B cell (primary cell): ENCODE results near the gene RALY. TPM values are rescaled to one million over a fixed set of nuclear protein-coding genes. Genes with fewer than 3 reads are reported as not detected.
A peak's percentile ranks its signal among the peaks of the same experiment; 100 is the strongest.

Experiments
- ATAC-seq: fragments of 200-7000 bp; cut with Tn5 transposase; one replicate; pipeline ENCODE4 v1.10.0; 2021; ENCODE audit warnings: low read depth, mild to moderate bottlenecking, moderate number of reproducible peaks, moderate library complexity
- CTCF ChIA-PET: fragments of 350-600 bp; sonication (Branson Sonifier 250); formaldehyde crosslinking; loops from one replicate; lab custom pipeline; 2021; ENCODE audit warnings: antibody characterized with exemption, inconsistent platforms; lab: Charles Lee
- POLR2A ChIA-PET: fragments of 350-600 bp; sonication (Branson Sonifier 250); formaldehyde crosslinking; loops from one replicate; lab custom pipeline; 2021; ENCODE audit warnings: antibody characterized with exemption; lab: Charles Lee
- DNase-seq: peaks from one replicate; pipeline ENCODE4 v3.0.0; 2013
- H2AFZ ChIP-seq: 2 replicates; pipeline ENCODE4 v1.6.1; 2012; ENCODE audit warnings: mild to moderate bottlenecking, low read depth, low read length; ENCODE audit not compliant: insufficient read depth, poor library complexity, severe bottlenecking
- H3K27ac ChIP-seq, 2 donors: 1 replicate in 1 of 2; 2 replicates in 1 of 2; pipeline ENCODE4 v1.5.1; 2012 to 2013; ENCODE audit warnings: low read length in 2 of 2, mild to moderate bottlenecking in 2 of 2, moderate library complexity in 1 of 2
- H3K27me3 ChIP-seq, 4 experiments: fragments of 200-600 bp in 1 of 4; sonication (generic) in 1 of 4; replicated peaks in 1 of 4; 1 replicate in 2 of 4; 2 replicates in 2 of 4; pipeline versions ENCODE4 v1.6.1 to v1.7.0; 2013 to 2016; ENCODE audit warnings: low read length in 3 of 4, mild to moderate bottlenecking in 2 of 4, mixed read lengths in 1 of 4, moderate library complexity in 1 of 4; ENCODE audit not compliant: insufficient read depth in 4 of 4, control insufficient read depth in 3 of 4; ENCODE audit errors: control extremely low read depth in 1 of 4
- H3K36me3 ChIP-seq, 2 experiments: replicated peaks in 1 of 2; 1 replicate in 1 of 2; 2 replicates in 1 of 2; pipeline versions ENCODE4 v1.6.1 to v1.7.1; 2013; ENCODE audit warnings: low read length in 1 of 2; ENCODE audit not compliant: insufficient read depth in 2 of 2, control insufficient read depth in 1 of 2; ENCODE audit errors: control extremely low read depth in 1 of 2, extremely low read depth in 1 of 2
- H3K4me1 ChIP-seq, 2 donors: fragments of 200-600 bp in 1 of 2; sonication (generic) in 1 of 2; 1 replicate in 1 of 2; 2 replicates in 1 of 2; pipeline versions ENCODE4 v1.5.1 to v1.6.1; 2013 to 2017; ENCODE audit warnings: low read length in 2 of 2; ENCODE audit not compliant: control insufficient read depth in 2 of 2, insufficient read depth in 2 of 2
- H3K4me2 ChIP-seq: replicated peaks from 2 replicates; pipeline ENCODE3; 2012; ENCODE audit warnings: mild to moderate bottlenecking, low read depth, low read length; ENCODE audit not compliant: poor library complexity, severe bottlenecking
- H3K4me3 ChIP-seq, 5 experiments: fragments of 200-600 bp in 1 of 5; sonication (generic) in 1 of 5; 1 replicate in 3 of 5; 2 replicates in 2 of 5; pipeline versions ENCODE4 v1.5.1 to v1.7.0; 2011 to 2016; ENCODE audit warnings: low read length in 4 of 5, mild to moderate bottlenecking in 4 of 5, low read depth in 2 of 5, control low read depth in 1 of 5, moderate library complexity in 1 of 5; ENCODE audit not compliant: insufficient read depth in 1 of 5; ENCODE audit errors: control extremely low read depth in 1 of 5, extremely low read depth in 1 of 5
- H3K79me2 ChIP-seq: fragments of 200-600 bp; sonication (generic); one replicate; pipeline ENCODE4 v1.6.0; 2016; ENCODE audit warnings: low read length; ENCODE audit not compliant: control insufficient read depth, insufficient read depth
- H3K9ac ChIP-seq: fragments of 200-600 bp; sonication (generic); 2 replicates; pipeline ENCODE4 v1.6.1; 2017; ENCODE audit warnings: mild to moderate bottlenecking, low read length, moderate library complexity
- H3K9me3 ChIP-seq, 3 donors: one replicate each; pipeline versions ENCODE4 v1.6.1 to v1.7.1; 2013; ENCODE audit warnings: low read length in 2 of 3; ENCODE audit not compliant: control insufficient read depth in 2 of 3, insufficient read depth in 1 of 3; ENCODE audit errors: control extremely low read depth in 1 of 3
- H4K20me1 ChIP-seq: 2 replicates; pipeline ENCODE4 v1.6.0; 2012; ENCODE audit warnings: mild to moderate bottlenecking, low read length; ENCODE audit not compliant: insufficient read depth, control insufficient read depth, poor library complexity, severe bottlenecking
- H3K27ac Mint-ChIP-seq: one replicate; pipeline ENCODE4 v1.8.0; 2021; ENCODE audit warnings: mixed read lengths
- H3K27me3 Mint-ChIP-seq: one replicate; pipeline ENCODE4 v1.8.0; 2021; ENCODE audit warnings: mixed read lengths
- H3K4me1 Mint-ChIP-seq: one replicate; pipeline ENCODE4 v1.8.0; 2021; ENCODE audit warnings: mixed read lengths
- H3K4me3 Mint-ChIP-seq: one replicate; pipeline ENCODE4 v1.8.0; 2021; ENCODE audit warnings: mixed read lengths
- H3K9me3 Mint-ChIP-seq: one replicate; pipeline ENCODE4 v1.8.0; 2022; ENCODE audit warnings: mixed read lengths; ENCODE audit not compliant: insufficient read depth
- EZH2 ChIP-seq: IDR thresholded peaks from 2 replicates; pipeline ENCODE4 v1.6.1; 2012; ENCODE audit warnings: borderline replicate concordance, low read depth, mild to moderate bottlenecking, moderate library complexity, low read length; ENCODE audit not compliant: insufficient read depth, poor library complexity, severe bottlenecking
- WGBS: methylation state at CpG from one replicate; pipeline ENCODE4 v1.1.5; 2013; ENCODE audit warnings: missing lambda C conversion rate; ENCODE audit not compliant: insufficient coverage; 5-methylcytosine and 5-hydroxymethylcytosine counted together
- intact Hi-C: fragments of 100-400 bp; cut with micrococcal nuclease; formaldehyde crosslinking; loops from one replicate; pipeline ENCODE4 v1.10.0; 2022
- polyA plus RNA-seq: library from polyadenylated mRNA; depleted of rRNA; stranded (reverse); fragments of >200 nt; gene quantifications from 2 replicates; pipeline ENCODE4 v1.2.3, GENCODE V29; 2012
- total RNA-seq, 2 donors: library from RNA; stranded (reverse); fragments of 120-200 nt in 1 of 2; gene quantifications; 1 replicate in 1 of 2; 2 replicates in 1 of 2; pipeline versions ENCODE4 v1.2.3 to v1.2.4, GENCODE V29; 2013 to 2022
- TF ChIP-seq, protein P1 (sequence below): fragments of 200-600 bp; IDR thresholded peaks from one replicate; pipeline ENCODE4 v1.8.0; 2022; ENCODE audit warnings: antibody characterized with exemption, mild to moderate bottlenecking

RALY gene
- total and polyA plus RNA-seq, 2 donors (not counting 1 experiment from before 2014, with no cell fraction given), result 89.8 to 94.4 TPM

DNA sequence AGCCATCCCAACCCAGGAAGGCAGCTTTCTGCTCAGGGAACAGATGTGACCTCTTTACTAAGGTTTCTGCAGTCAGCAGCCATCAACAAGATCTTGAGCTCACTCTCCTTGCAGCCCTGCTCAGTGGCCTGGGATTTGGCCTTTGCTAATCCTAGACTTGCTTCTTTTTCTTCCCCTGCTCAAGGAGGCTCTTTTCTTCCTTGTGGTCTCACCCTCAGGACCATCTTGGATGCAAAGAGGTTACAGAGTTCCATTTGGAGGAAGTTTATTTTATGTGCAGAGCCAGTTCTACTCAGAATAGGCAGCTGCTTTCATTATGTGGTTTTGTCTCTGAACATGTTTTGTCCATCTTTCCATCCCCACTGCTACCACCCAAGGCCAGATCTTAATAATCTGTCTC lies 49.3 kb downstream of the RALY start:
- H3K9me3 Mint-ChIP-seq, result no peaks in the 10 kb centered on the region
- no peak overlapping the region for H3K27ac Mint-ChIP-seq
- peaks cover 54% of the 10 kb centered on the region for H3K4me1 Mint-ChIP-seq
- Histone ChIP-seq H3K79me2 (peaks cover 97% of the 10 kb centered on the region), H3K4me2 (no peak overlapping the region), H3K9me3 (no peaks in the 10 kb centered on the region), H3K36me3 (peaks cover 10 to 17% of the 10 kb centered on the region in 2 experiments), H3K27ac (no peak overlapping the region), H3K9ac (no peak overlapping the region), H3K4me1 (no peaks in the 10 kb centered on the region), H4K20me1 (peaks cover 100% of the 10 kb centered on the region), H3K4me3 (no peak overlapping the region), H3K27me3 (no peaks in the 10 kb centered on the region), H2AFZ (no peak overlapping the region)
- ATAC-seq (no peak), DNase-seq (no peak)
- ChIA-PET CTCF (interaction anchor here (1.4 kb wide), 1 partner anchor 86 kb away, joined by 3 read pairs; no protein-coding TSS in a partner anchor), POLR2A (interaction anchor here (0.7 kb wide), 1 partner anchor 15 kb away, joined by 3 read pairs; no protein-coding TSS in a partner anchor)
- no peaks in the 10 kb centered on the region for H3K27me3 Mint-ChIP-seq
- TF ChIP-seq, protein P1, sequence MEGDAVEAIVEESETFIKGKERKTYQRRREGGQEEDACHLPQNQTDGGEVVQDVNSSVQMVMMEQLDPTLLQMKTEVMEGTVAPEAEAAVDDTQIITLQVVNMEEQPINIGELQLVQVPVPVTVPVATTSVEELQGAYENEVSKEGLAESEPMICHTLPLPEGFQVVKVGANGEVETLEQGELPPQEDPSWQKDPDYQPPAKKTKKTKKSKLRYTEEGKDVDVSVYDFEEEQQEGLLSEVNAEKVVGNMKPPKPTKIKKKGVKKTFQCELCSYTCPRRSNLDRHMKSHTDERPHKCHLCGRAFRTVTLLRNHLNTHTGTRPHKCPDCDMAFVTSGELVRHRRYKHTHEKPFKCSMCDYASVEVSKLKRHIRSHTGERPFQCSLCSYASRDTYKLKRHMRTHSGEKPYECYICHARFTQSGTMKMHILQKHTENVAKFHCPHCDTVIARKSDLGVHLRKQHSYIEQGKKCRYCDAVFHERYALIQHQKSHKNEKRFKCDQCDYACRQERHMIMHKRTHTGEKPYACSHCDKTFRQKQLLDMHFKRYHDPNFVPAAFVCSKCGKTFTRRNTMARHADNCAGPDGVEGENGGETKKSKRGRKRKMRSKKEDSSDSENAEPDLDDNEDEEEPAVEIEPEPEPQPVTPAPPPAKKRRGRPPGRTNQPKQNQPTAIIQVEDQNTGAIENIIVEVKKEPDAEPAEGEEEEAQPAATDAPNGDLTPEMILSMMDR, result no peak
- no peak for TF ChIP-seq EZH2
- H3K4me3 Mint-ChIP-seq, result no peak overlapping the region
- intact Hi-C loops, result no loop called here

DNA sequence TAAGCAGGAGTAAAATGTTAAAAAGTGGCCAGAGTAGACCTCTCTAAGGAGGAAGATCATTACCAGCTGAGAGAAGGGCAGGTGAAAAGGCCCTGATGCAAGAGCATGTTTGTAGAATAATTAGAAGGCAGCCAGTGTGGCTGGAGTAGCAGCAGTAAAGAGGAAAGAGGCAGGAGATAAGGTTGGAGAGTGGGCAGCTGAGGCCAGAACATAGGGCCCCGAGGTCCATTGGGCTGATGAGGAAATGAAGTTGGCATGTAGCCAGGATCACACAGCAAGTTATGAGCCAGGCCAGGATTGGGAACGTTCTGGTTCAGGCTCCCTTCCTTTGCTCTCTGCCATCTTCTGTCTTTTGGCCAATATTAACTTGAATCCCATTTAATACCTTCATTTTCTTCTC lies 51.6 kb downstream of the RALY start:
- peak overlapping the region; percentile 5 for H3K27ac Mint-ChIP-seq
- Histone ChIP-seq H3K9me3 (no peaks in the 10 kb centered on the region), H3K27ac (no peak overlapping the region), H3K36me3 (peaks cover 12 to 14% of the 10 kb centered on the region in 2 experiments), H3K4me1 (peaks cover 0 to 5% of the 10 kb centered on the region in 2 donors), H3K27me3 (no peaks in the 10 kb centered on the region), H4K20me1 (peaks cover 100% of the 10 kb centered on the region), H3K9ac (no peak overlapping the region), H3K4me3 (no peak overlapping the region), H2AFZ (no peak overlapping the region), H3K4me2 (no peak overlapping the region), H3K79me2 (peaks cover 96% of the 10 kb centered on the region)
- POLR2A ChIA-PET, result no interaction called here
- no peak for ATAC-seq
- intact Hi-C loops, result no loop called here
- no peak for DNase-seq
- no peaks in the 10 kb centered on the region for H3K9me3 Mint-ChIP-seq
- no peaks in the 10 kb centered on the region for H3K27me3 Mint-ChIP-seq
- CTCF ChIA-PET, result interaction anchor here (0.7 kb wide), 1 partner anchor 19 kb away, joined by 7 read pairs; no protein-coding TSS in a partner anchor
- TF ChIP-seq, protein P1, result no peak
- TF ChIP-seq EZH2, result no peak
- 43% methylated on average over 1 of the region's 2 CpGs for WGBS
- peaks cover 57% of the 10 kb centered on the region for H3K4me1 Mint-ChIP-seq
- H3K4me3 Mint-ChIP-seq, result no peak overlapping the region
